Renal cortex interstitium (tissue), 11 donors: ENCODE data around the gene DNPEP. TPM values are rescaled to one million over a fixed set of nuclear protein-coding genes. Genes with fewer than 3 reads are reported as not detected.
A peak's percentile ranks its signal among the peaks of the same experiment; 100 is the strongest.

Experiments
- DNase-seq, 11 donors: peaks; one replicate each; pipeline ENCODE4 v3.0.0-alpha.2; 2013; ENCODE audit warnings: low read depth in 9 of 11, low spot score in 4 of 11; ENCODE audit errors: extremely low read depth in 1 of 11
- polyA plus RNA-seq, 3 donors: library from polyadenylated mRNA; unstranded; fragments of 120-200 nt; gene quantifications; one replicate each; pipeline ENCODE4 v1.2.1, GENCODE V29; 2013; ENCODE audit not compliant: insufficient read length in 3 of 3

DNPEP gene
- polyA plus RNA-seq, 3 donors = 53.6 to 73.9 (median 65.7) TPM

DNA sequence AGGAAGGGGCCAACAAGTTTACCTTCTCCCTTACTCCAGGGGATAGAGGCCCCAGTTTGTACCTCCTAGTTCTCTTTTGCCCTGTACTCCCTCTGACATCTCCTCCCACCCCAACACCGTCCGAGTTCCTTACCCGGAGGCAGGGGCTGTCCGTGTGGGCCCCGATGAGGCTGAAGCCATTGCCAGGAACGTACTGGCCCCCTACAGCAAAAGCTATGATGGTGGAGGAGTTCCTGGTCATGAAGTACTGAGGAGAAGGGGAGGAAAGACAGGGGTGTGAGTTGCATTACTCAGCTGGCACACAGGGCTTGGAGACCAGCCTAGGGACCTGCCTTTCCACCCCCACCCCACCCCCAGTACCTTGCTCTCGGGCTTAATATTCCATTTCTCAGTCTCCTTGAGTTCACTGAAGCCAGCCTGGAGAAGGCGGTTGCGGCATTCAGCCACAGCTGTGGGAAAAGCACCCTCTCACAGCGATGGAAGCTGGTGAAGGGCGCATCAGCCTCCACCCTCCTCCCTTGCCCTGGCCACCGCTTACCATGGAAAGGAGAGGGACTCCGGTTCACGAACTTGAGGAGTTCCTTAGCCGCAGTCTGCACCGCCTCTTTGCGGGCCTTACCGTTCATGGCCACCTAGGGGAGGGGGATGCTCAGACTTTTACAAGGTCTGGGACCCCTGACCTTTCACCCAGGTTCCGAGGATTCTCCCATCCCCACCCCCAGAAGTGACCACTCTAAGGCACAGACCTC lies 1.0 kb downstream of the DNPEP start:
- peak in 1 of 11 donors; percentile 5 for DNase-seq

DNA sequence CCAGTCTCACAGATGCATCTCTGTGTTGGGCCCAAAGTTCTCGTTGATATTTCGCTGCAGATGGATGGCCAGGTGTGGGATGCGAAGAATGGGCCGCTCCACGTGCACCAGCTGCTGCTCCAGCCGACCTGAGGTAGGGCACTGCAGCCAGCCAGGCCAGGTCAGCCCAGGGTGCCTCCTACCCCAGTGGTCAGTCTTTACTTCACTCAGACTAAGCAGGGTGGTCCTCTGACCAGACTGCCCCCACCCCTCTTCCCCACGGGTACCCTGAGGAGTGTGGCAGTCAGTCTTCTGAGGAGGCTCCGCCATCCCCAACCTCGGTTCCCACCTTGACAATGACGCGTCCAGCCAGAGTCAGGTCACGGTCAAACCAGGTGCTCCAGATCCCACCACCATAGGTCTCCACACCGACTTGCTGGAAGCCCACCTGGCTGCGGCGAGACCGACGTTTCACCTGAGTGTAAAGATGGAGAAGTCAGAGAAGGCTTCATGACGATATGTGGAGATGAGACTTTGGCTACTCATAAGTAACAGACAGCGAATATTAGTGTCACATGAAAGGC lies 1.7 kb downstream of the DNPEP start:
- no peak for DNase-seq

DNA sequence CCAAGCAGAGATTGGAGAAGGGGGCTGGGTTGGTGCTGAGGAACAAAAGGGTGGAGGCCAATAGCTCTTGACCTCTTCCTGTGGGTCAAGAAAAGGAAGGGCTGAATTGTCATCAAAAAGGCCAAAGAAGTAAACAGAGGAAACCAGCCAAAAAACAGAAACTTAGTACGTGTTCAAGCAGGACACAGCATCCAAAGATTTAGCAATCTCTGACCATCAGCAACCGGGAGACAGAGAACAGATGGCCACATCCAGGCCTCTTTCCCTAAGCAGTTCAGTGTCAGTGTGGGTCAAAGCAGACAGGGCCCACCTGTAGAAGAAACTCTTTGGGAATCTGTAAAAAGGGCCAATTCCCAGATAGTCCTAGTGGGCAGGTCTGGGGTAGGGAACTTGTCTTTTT lies 2.9 kb downstream of the DNPEP start:
- no peak for DNase-seq

DNA sequence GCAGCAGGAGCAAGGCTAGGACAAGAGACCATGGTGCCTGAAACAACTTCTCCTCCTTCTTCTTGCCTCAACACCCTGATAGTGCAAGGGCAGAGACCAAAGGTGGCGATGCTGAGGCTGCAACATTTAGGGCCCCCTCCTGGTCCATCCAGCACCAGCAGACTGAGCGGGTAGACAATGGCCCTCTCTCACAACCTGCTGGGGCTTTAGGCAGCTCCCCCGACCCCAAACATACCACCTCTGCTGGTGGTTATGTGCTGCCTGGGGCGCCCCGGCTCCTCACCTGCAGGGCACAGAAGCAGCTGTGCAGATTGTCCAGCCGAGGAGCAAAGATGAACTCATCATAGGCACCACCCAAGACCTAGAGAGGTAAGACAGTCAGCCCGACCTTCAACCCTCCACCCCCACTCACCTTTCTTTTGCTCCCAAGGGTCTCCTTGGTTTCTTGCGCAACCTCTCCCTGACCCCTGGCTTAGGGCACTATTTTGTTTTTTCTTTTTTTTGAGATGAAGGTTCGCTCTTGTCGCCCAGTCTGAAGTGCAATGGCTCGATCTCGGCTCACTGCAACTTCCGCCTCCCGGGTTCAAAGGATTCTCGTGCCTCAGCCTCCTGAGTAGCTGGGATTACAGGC lies 3.5 kb downstream of the DNPEP start:
- DNase-seq = no peak

DNA sequence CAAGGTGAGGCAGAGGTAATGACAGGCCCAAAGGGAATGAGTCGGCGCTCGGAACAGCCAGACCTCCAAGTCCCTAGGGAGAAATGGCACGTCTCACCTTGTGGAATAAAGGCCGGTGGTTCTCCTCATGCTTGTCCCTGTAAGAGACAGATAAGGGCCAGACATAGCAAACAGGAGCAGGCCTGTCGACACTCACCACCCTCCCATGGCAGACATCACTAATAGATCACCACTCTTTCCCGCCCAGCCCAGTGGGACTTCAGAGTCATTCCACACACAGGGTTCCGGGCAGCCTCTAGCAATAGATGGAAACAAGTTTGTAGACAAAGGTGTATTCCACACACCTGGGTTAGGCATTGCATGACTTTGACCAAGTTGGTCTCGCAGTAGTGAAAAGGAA lies 6.3 kb downstream of the DNPEP start:
- no peak for DNase-seq

DNA sequence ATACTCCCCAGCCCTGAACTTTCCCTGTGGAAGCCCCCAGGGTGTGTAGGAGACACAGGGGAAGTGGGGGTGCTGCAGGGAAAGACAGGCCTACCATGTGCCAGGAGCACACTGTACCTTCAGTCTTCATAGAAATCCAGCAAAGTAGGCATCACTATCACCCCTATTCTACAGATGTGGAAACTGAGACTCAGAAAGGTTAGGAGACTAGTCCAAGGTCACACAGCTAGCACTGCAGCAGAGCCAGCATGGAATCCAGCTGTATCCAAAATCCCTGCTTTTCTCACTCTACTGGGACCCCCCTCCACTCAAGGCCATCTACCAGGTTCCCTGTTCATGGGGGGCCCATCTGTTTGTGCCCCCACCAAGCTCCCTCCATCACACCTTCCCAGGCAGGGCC lies 6.8 kb downstream of the DNPEP start:
- no peak for DNase-seq

DNA sequence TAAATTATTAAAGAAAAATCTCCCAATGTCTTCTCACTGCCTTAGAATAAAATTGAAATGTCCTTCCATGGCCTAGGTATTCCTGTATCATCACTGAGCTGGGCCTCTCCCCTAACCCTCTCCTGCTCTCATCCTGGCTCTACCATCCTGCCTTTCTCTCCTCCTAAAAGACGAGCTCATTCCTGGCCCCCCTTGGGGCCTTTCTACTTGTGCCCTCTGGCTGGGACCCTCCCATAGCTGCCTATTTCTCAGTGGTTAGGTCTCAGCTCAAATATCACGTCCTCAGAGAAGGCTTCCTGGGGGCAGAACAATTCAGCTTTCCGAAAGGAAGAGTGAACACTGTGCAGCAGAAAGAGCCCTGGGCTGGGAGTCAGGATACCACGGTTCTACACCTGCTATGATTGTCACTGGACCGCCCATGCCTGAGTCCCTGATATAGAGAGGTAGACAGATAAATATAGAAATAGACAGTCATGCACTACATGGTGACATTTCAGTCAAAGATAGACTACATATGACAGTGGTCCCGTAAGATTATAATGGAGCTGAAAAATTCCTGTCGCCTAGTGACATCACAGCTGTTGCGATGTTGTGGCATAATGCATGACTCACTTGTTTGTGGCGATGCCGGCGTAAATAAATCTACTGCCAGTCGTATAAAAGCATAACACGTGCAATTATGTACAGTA lies 9.4 kb downstream of the DNPEP start:
- no peak for DNase-seq

DNA sequence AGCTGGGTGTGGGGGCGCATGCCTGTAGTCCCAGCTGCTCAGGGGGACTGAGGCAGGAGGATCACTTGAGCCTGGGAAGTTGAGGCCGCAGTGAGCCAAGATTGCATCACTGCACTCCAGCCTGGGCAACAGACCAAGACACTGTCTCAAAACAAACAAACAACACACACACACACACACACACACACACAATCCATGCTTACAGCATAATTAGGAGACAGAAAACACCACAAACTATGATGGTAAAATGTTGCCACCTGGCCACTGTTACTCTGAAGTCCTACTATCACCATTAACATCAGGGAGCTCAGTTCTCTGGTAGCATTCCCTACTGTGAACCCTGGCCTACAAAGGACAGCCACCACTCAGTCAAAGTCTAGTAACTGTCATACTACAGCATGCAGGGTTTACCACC lies 18.3 kb downstream of the DNPEP start:
- DNase-seq = no peak

DNA sequence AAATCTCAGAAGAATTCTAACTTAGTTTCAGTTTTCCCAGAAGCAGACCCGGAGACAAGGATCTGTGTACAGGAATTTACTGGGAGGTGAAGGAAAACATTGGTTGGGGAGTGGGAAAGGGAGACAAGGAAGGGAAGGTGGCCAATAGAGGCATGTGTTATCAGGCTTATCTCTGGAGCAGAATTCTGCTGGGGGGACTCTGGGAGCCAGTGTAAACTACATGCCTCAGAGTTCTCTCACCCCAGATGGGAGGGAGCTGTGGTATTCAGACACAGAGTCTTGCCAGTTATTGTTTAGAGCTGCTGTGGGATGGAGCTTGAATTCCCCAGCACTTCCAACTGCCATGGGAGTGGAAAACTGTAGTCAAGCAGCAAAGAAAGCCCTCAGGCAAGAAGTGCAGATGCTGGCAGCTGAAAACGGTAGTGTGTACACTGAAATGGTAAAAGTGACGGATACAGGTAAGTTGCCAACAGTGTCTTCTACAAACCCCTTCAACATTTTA lies 19.0 kb downstream of the DNPEP start:
- no peak for DNase-seq

DNA sequence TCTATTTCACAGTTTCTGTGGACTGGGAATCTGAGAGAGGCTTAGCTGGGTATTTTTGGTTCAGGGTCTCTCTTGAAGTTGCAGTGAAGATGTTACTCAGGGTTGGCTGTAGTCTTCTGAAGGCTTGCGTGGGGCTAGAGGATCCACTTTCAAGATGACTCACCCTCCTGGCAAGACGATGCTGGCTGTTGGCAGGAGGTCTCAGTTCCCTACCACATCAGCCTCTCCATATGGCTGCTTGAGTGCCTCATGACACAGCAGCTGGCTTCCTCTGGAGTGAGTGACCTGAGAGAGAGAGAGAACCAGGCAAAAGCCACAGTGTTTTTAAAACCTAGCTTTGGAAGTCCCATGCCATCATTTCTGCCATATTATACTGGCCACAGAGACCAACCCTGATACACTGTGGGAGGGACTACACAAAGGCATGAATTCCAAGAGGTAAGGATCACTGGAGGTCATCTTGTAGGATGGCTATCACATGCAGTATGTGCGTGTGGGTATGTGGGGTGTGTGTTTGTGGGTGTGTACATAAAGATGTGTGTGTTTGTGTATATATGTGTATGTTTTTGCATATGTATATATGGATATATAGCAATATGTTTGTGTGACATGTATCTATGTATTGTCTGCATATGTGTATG lies 25.1 kb downstream of the DNPEP start:
- DNase-seq = no peak

DNA sequence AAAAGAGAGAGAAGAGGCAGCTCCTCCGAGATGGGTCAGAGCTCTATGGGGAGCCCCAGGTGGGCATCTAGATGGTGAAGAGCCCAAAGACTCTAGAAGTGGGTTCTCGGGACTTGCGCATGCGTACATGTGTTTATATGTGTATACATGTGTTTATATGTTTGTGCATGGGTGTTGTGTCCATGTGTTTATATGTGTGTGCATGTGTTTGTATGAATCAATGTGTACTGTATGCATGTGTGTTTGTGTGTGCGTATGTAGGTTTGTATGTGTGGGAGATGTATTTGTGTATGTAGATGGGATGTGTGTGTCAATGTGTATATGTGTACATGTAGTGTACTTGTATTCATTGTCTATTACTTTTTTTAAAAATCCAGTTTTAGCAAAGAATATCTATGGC lies 25.6 kb downstream of the DNPEP start:
- no peak for DNase-seq

DNA sequence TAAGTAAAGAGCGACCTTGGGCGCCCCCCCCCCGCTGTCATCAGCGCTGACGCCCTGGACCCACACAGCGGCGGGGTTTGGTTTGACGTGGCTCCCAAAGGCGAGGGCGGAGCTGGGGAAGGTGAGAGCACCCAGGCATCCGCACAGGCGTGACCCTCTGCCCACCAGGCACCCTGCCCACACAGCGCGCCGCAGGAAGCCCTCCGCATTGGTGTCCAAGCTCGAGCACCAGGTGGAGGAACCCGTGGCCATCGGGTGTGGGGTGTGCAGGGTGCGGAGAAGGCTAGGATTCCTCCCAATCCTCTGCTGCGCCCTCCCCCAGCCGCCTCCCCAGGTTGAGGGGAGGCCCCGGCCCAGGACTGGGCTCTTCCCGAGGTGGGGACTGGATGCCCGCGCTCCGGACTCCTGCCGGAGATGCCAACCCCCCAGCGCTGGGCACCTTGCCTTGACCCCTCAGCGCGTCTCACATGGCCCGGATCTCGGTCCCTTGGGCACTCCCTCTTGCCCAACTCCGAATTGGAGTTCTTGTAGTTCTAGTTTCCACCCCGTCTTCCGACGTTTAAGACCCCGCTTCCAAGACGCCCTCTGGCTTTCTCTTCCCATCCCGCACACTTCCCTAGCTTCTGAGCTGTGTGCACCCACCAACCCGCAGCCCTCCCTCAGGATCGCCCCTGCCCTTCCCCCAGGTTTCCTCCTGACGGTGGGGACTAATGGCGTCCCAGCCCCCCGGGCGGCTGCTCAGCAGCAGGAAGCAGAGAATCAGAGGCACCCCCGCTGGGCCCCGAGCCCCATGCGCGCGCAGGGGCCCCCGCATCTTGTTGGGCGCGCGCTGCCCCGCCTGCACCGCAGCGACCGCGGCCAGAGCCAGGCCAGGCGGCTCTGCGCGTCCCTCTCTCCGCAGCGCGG lies 29.3 kb downstream of the DNPEP start:
- no peak for DNase-seq

DNA sequence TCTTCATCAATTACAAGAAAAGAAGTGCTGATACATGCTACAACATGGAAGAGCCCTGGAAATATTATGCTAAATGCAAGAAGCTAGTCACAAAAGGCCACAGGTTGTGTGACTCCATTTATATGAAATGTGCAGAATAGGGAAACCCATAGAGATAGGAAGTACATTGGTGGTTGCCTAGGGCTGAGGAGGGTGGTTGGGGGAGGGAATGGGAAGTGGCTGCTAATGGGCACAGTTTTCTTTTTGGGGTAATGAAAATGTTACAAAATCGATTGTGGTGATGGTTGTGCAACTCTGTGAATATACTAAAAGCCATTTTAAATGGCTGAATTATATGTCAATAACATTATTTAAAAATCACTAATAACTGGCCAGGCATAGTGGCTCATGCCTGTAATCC lies 30.9 kb downstream of the DNPEP start:
- DNase-seq = no peak

DNA sequence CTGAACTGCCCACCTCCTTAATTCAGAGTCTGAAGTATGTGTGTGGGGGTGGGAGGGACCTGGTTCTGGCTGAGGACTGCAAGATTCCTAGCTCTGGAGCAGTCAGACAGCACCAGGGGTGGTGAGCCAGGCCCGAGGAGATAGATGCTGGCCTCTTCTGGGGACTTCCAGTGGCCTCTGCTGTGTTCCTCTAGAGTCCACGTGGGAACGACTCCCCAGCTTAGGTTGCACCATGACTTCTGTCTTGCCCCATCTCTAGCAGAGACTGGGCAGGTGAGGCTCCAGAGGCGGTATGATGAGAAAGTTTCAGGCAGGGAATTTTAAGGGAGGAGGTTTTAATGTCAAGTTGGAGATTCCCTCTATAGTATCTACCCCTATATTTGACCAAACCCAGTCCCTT lies 33.1 kb downstream of the DNPEP start:
- DNase-seq = no peak

DNA sequence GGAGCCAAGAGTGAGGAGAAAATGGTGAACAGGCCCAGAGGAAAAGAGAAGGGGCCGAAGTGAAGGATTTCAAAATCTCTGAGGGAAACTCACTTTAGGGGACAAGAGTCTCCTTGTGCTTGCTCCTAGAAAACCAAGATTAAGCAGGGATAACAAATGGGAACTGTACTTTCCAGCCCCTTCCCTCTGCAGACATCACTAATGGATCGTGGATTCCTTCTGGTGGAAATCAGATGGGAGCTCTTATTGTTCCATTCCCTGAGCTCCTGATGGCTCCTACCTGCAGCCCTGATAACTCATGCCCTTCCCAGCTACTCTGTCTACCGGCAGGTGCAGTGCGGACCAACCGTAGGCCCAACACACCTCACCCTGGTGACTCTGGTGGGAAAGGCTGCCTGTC lies 34.6 kb downstream of the DNPEP start:
- no peak for DNase-seq

DNA sequence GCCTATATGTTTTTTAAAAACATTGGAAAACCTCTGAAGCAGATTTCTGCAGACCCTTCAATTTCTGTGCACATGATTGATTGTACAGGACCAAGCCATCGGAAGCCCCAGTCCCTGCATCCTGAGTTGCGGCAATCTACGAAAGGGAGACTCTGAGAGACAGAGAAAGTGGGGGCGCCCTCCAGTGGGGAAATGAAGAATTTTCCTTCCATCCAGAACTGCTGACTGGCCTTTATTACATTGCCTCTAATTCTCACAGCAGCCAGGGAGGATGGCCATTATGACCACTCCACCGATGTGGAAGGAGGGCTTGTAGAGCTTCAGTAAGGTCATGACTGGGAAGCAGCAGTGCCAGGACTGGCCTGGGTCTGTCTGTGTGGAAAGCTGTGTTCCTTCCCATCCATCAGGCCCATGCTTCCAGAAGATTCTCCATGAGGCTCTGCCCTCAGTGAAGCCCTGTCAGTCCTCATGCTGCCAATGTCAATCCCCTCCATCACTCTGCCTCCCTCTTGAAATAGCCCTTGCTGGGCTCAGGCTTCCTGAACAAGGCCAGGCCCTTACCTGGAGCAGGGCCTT lies 35.2 kb downstream of the DNPEP start:
- peak in 3 of 11 donors; percentile 22 to 33 (median 24) for DNase-seq

DNA sequence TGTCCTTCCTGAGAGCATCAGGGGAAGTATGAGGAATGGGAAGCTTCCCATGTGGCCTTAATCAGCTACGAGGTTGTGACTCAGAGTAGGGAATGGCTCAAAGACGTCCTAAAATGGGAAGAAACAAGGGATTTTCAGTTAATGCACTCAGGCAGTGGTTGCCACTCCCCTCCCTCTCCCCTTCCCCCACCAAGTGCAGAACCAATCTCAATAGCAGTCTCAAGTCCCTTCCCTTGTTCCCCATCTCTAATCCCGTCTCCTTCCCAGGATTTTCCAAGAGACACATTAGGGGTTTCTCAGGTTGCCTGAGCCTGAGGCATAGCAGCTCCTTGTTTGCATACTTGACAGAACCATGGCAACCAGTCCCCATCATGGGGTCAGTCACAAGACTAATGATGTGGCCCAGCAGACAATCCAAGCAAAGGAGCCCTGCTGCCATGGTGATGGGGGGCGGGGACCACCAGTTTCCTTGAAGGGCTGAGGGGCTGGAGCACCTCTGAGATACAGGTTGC lies 36.9 kb downstream of the DNPEP start:
- DNase-seq = no peak

DNA sequence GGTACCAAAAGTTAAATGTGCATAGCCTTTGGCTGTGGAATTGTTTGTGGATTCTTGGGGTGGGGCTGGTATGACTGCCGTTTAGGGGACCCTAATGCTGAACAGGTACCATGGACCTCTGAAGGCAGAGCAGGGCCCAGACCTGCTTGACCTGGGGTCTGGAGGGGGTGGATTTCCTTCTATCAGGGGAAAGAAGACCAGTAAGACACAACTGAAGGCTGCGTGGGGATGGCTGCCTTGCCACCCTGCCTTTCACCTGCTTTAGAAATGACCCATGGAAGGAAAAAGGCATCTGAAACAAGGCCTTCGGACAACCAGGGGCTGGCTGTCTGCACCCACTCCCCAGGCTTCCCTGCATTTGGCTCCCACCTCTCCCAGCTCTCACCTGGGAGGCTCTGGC lies 37.5 kb downstream of the DNPEP start:
- DNase-seq = no peak
